Hepatocyte (in vitro differentiated cells): ENCODE data around the gene KRTAP5-1. TPM values are rescaled to one million over a fixed set of nuclear protein-coding genes. Genes with fewer than 3 reads are reported as not detected.

ENCODE experiments used
- DNase-seq: peaks from one replicate; pipeline ENCODE4 v3.0.0-alpha.2; 2016; ENCODE audit warnings: low spot score
- H2AFZ ChIP-seq: fragments of 200-600 bp; sonication (generic); 2 replicates; pipeline ENCODE4 v1.6.0; 2016; ENCODE audit warnings: antibody characterized with exemption, mild to moderate bottlenecking
- H3K27ac ChIP-seq: fragments of 200-600 bp; sonication (generic); 2 replicates; pipeline ENCODE4 v1.5.1; 2016; ENCODE audit warnings: mild to moderate bottlenecking
- H3K27me3 ChIP-seq: fragments of 200-600 bp; sonication (generic); 2 replicates; pipeline ENCODE4 v1.6.1; 2016
- H3K36me3 ChIP-seq: fragments of 200-600 bp; sonication (generic); replicated peaks from 2 replicates; pipeline ENCODE4 v1.5.1; 2016; ENCODE audit warnings: low read depth; ENCODE audit not compliant: insufficient read depth
- H3K4me1 ChIP-seq: fragments of 200-600 bp; sonication (generic); 2 replicates; pipeline ENCODE4 v1.5.1; 2016; ENCODE audit warnings: mild to moderate bottlenecking, moderate library complexity; ENCODE audit not compliant: insufficient read depth
- H3K4me2 ChIP-seq: fragments of 200-600 bp; sonication (generic); 2 replicates; pipeline ENCODE4 v1.6.0; 2016
- H3K4me3 ChIP-seq: fragments of 200-600 bp; sonication (generic); 2 replicates; pipeline ENCODE4 v1.5.1; 2016; ENCODE audit warnings: mild to moderate bottlenecking
- H3K79me2 ChIP-seq: fragments of 200-600 bp; sonication (generic); 2 replicates; pipeline ENCODE4 v1.6.0; 2017; ENCODE audit warnings: mild to moderate bottlenecking
- H3K9me2 ChIP-seq: fragments of 200-600 bp; sonication (generic); replicated peaks from 2 replicates; pipeline ENCODE4 v1.6.0; 2017; ENCODE audit warnings: mild to moderate bottlenecking; ENCODE audit not compliant: insufficient read depth
- H3K9me3 ChIP-seq: fragments of 200-600 bp; sonication (generic); 2 replicates; pipeline ENCODE4 v1.5.1; 2016; ENCODE audit warnings: low read depth, mild to moderate bottlenecking
- H4K20me1 ChIP-seq: fragments of 200-600 bp; sonication (generic); 2 replicates; pipeline ENCODE4 v1.6.0; 2016; ENCODE audit warnings: mild to moderate bottlenecking; ENCODE audit not compliant: insufficient read depth, poor library complexity, severe bottlenecking
- CTCF ChIP-seq: fragments of 200-600 bp; sonication (generic); IDR thresholded peaks from 2 replicates; pipeline ENCODE4 v1.5.1; 2016; ENCODE audit warnings: antibody characterized with exemption, mild to moderate bottlenecking; ENCODE audit not compliant: poor library complexity
- EZH2 ChIP-seq: fragments of 200-600 bp; sonication (generic); IDR thresholded peaks from 2 replicates; pipeline ENCODE4 v1.6.1; 2016; ENCODE audit warnings: antibody characterized with exemption, mild to moderate bottlenecking, borderline replicate concordance
- EZH2phosphoT487 ChIP-seq: fragments of 200-600 bp; sonication (generic); IDR thresholded peaks from one replicate; pipeline ENCODE4 v1.6.1; 2018; ENCODE audit warnings: antibody characterized with exemption, mild to moderate bottlenecking, low read depth, moderate library complexity; ENCODE audit not compliant: unreplicated experiment, severe bottlenecking
- WGBS: methylation state at CpG from one replicate; pipeline ENCODE4 v1.1.6; 2016; ENCODE audit warnings: low lambda C conversion rate; ENCODE audit errors: missing lambda C conversion rate; 5-methylcytosine and 5-hydroxymethylcytosine counted together
- polyA plus RNA-seq: library from polyadenylated mRNA; unstranded; fragments of >200 nt; fragmentation: Nextera tagmentation; extraction: Ambion mirVana; gene quantifications from 2 replicates; pipeline ENCODE4 v1.2.1, GENCODE V29; 2016
- total RNA-seq: library from RNA; depleted of rRNA; stranded (reverse); fragments of >200 nt; gene quantifications from 2 replicates; pipeline ENCODE4 v1.2.3, GENCODE V29; 2014

The KRTAP5-1 gene
- total and polyA plus RNA-seq, 2 experiments from 2014 or later = not detected

GRCh38 chr11:1571760-1572196, 13.3 kb downstream of the KRTAP5-1 start:
- Histone ChIP-seq H2AFZ (no peak overlapping the region), H3K9me3 (no peaks in the 10 kb centered on the region), H3K36me3 (no peaks in the 10 kb centered on the region), H3K27me3 (peaks cover 20% of the 10 kb centered on the region), H3K9me2 (no peaks in the 10 kb centered on the region), H3K4me3 (no peak overlapping the region), H3K79me2 (peaks cover 20% of the 10 kb centered on the region), H3K27ac (peak overlapping the region; percentile 69), H4K20me1 (peaks cover 39% of the 10 kb centered on the region), H3K4me2 (peak overlapping the region; percentile 92), H3K4me1 (peaks cover 17% of the 10 kb centered on the region)
- TF ChIP-seq EZH2 (no peak), EZH2phosphoT487 (no peak), CTCF (no peak)
- no peak for DNase-seq
- WGBS = 1% methylated on average over 12 of the region's 91 CpGs

- peaks cover 20% of the 10 kb centered on the region for H3K27me3 ChIP-seq
- TF ChIP-seq EZH2phosphoT487 (no peak), CTCF (no peak), EZH2 (no peak)
Measured at GRCh38 chr11:1570896-1571759, 14.0 kb downstream of the KRTAP5-1 start.

GRCh38 chr11:1570531-1570895, 14.6 kb downstream of the KRTAP5-1 start:
- Histone ChIP-seq H3K27ac (no peak overlapping the region), H3K27me3 (peaks cover 20% of the 10 kb centered on the region)

More at GRCh38 chr11:1570896-1571759, 14.0 kb downstream of the KRTAP5-1 start:
- Histone ChIP-seq H3K4me1 (peaks cover 17% of the 10 kb centered on the region), H2AFZ (no peak overlapping the region), H3K9me2 (no peaks in the 10 kb centered on the region), H3K9me3 (no peaks in the 10 kb centered on the region), H3K27ac (peak overlapping the region; percentile 69), H4K20me1 (peaks cover 42% of the 10 kb centered on the region), H3K4me3 (peak overlapping the region; percentile 67), H3K36me3 (no peaks in the 10 kb centered on the region), H3K4me2 (peak overlapping the region; percentile 92), H3K79me2 (peaks cover 20% of the 10 kb centered on the region)
- 8% methylated on average over 13 of the region's 58 CpGs for WGBS
- peak; percentile 70 for DNase-seq

More at GRCh38 chr11:1570531-1570895, 14.6 kb downstream of the KRTAP5-1 start:
- TF ChIP-seq CTCF (no peak), EZH2 (no peak), EZH2phosphoT487 (no peak)
- peaks cover 20% of the 10 kb centered on the region for H3K79me2 ChIP-seq
- peaks cover 17% of the 10 kb centered on the region for H3K4me1 ChIP-seq
- H4K20me1 ChIP-seq = peaks cover 42% of the 10 kb centered on the region
- no peak overlapping the region for H2AFZ ChIP-seq
- H3K36me3 ChIP-seq = no peaks in the 10 kb centered on the region
- peak overlapping the region; percentile 92 for H3K4me2 ChIP-seq
- H3K4me3 ChIP-seq = no peak overlapping the region
- H3K9me2 ChIP-seq = no peaks in the 10 kb centered on the region
- 87% methylated on average over 7 of the region's 8 CpGs for WGBS
- DNase-seq = no peak
- H3K9me3 ChIP-seq = no peaks in the 10 kb centered on the region
